ENCODE measurements around the gene ITPR1. TPM values are rescaled to one million over a fixed set of nuclear protein-coding genes. Genes with fewer than 3 reads are reported as not detected.

The ITPR1 gene
- total and polyA plus RNA-seq, 10 of the 15 experiments (the other 5 are each of a cell fraction or from before 2014, with no cell fraction given) = 12.2 to 239 (median 28.4) TPM

DNA sequence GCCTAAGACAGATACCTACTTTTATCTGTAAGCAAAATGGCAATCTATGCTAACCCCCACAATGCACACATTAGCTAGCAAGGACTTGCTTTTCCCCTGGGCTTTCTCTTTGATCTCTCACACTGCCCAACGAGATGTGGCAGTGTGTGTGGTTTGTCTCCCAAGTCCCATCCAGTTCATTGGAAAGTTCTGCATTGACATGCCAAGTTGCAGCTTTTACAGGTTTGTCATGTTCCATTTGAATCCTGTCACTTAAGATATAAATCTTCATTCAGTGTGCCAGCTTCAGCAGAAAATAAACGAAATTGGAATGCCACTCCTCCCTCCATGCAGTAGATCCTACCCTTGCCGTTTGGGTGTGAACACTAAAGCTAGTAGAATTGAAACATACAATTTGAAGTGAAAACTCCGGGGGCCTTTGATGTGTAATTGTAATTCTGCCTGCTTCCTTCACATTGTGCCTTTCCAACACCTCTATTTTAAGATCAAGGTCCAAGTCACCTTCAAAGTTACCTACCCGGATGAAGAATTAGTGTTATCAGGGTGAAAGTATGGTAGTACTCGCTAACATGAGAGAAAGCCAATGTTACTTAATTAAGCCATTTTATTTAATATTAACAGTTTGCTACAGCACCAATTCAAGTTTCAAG is 355.2 kb downstream of the ITPR1 start:
- Histone ChIP-seq H3K9me3 (replicated peaks; ENCODE audit: control insufficient read depth, insufficient read depth, low read length) (no peaks in the 10 kb centered on the region; the same call in 2 of the 3 replicates), H3K4me1 (ENCODE audit: control insufficient read depth, insufficient read depth, low read length) (peaks cover 55% of the 10 kb centered on the region), H3K9ac (ENCODE audit: control insufficient read depth, insufficient read depth, low read length) (no peak overlapping the region), H3K27ac (ENCODE audit: control insufficient read depth, insufficient read depth) (no peak overlapping the region), H4K20me1 (ENCODE audit: control insufficient read depth, insufficient read depth) (no peaks in the 10 kb centered on the region), H3K79me2 (ENCODE audit: control insufficient read depth, insufficient read depth, low read length) (no peaks in the 10 kb centered on the region), H3K4me2 (ENCODE audit: control insufficient read depth, insufficient read depth) (no peak overlapping the region), H3K4me3 (no peak overlapping the region), H3K36me3 (ENCODE audit: control insufficient read depth in 2 of 2, insufficient read depth in 2 of 2, low read length in 1 of 2) (peaks cover 0 to 2% of the 10 kb centered on the region in 2 experiments; a peak in 1 of 4 replicates), H2AFZ (ENCODE audit: control insufficient read depth, low read depth, low read length) (no peak overlapping the region), H3K27me3 (replicated peaks in 1 of 2; ENCODE audit: control insufficient read depth in 2 of 2, insufficient read depth in 2 of 2, low read length in 1 of 2) (no peaks in the 10 kb centered on the region)
- no TSS peak for BruUV-seq (replicated peaks)
- ChIA-PET CTCF (interaction anchor here (1.3 to 9.2 kb wide), 8 partner anchors 10 to 132 kb away, joined by 3 to 78 read pairs (median 6); no protein-coding TSS in a partner anchor), POLR2A (interaction anchor here (1.0 to 3.7 kb wide), 6 partner anchors 9 to 159 kb away, joined by 4 to 27 read pairs (median 6); no protein-coding TSS in a partner anchor), SMC1A (ENCODE audit: uncharacterized antibody, unreplicated experiment) (interaction anchor here (1.2 to 10.6 kb wide), 11 partner anchors 12 to 209 kb away, joined by 3 to 185 read pairs (median 4); partner anchors contain the start of gene BHLHE40), RAD21 (ENCODE audit: unreplicated experiment) (interaction anchor here (0.9 to 9.5 kb wide), 10 partner anchors 8 to 160 kb away, joined by 4 to 151 read pairs (median 6); partner anchors contain the start of gene BHLHE40)
- 78% methylated on average over 6 of the region's 6 CpGs for WGBS (ENCODE audit: insufficient coverage, insufficient replicate concordance, low lambda C conversion rate, missing lambda C conversion rate)
- intact Hi-C loops (cut with micrococcal nuclease; ENCODE audit: unreplicated experiment) = loop anchor here (5.0 kb wide), 1 partner anchor 349 kb away; no protein-coding TSS in a partner anchor
- DNase-seq (ENCODE audit: low read depth, low spot score) = no peak
- peak; percentile 11; the same call in 1 of the 2 replicates for TF ChIP-seq RUNX3 (IDR thresholded peaks at IDR 0.05; ENCODE audit: low read length)
- peak; percentile 24; the same call in 1 of the 2 replicates for TF ChIP-seq IKZF1 (conservative IDR thresholded peaks at IDR 0.05)
- TF ChIP-seq NFYA (IDR thresholded peaks at IDR 0.05; ENCODE audit: borderline replicate concordance, low read depth, low read length) = no peak
- TF ChIP-seq TCF7 (IDR thresholded peaks at IDR 0.05; ENCODE audit: borderline replicate concordance) = peak; percentile 37; the same call in 1 of the 2 replicates
- TF ChIP-seq, protein P1, sequence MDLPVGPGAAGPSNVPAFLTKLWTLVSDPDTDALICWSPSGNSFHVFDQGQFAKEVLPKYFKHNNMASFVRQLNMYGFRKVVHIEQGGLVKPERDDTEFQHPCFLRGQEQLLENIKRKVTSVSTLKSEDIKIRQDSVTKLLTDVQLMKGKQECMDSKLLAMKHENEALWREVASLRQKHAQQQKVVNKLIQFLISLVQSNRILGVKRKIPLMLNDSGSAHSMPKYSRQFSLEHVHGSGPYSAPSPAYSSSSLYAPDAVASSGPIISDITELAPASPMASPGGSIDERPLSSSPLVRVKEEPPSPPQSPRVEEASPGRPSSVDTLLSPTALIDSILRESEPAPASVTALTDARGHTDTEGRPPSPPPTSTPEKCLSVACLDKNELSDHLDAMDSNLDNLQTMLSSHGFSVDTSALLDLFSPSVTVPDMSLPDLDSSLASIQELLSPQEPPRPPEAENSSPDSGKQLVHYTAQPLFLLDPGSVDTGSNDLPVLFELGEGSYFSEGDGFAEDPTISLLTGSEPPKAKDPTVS (IDR thresholded peaks at IDR 0.05; ENCODE audit: low read depth, low read length) = no peak
- TF ChIP-seq PAX8 (IDR thresholded peaks at IDR 0.05) = no peak
- no peak for TF ChIP-seq FOXM1 (IDR thresholded peaks at IDR 0.05; ENCODE audit: low read depth, low read length)
- no peak for TF ChIP-seq POLR2A (IDR thresholded peaks at IDR 0.05; ENCODE audit: low read depth, low read length)
- no peak for TF ChIP-seq RCOR1 (conservative IDR thresholded peaks at IDR 0.05; ENCODE audit: low read depth, low read length)
- no peak for TF ChIP-seq SIX5 (IDR thresholded peaks at IDR 0.05; ENCODE audit: low read depth, low read length, severe bottlenecking)
- TF ChIP-seq, protein P2, sequence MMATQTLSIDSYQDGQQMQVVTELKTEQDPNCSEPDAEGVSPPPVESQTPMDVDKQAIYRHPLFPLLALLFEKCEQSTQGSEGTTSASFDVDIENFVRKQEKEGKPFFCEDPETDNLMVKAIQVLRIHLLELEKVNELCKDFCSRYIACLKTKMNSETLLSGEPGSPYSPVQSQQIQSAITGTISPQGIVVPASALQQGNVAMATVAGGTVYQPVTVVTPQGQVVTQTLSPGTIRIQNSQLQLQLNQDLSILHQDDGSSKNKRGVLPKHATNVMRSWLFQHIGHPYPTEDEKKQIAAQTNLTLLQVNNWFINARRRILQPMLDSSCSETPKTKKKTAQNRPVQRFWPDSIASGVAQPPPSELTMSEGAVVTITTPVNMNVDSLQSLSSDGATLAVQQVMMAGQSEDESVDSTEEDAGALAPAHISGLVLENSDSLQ (IDR thresholded peaks at IDR 0.05) = no peak
- no peak for ATAC-seq
- no peak for FAIRE-seq
- in situ Hi-C loops (cut with MboI) = loop anchor here (5.0 kb wide), 1 partner anchor 129 kb away; the partner anchor contains the start of gene BHLHE40

All from GM12878 (cell line).